ENCODE data around the gene CDCP2. TPM values are rescaled to one million over a fixed set of nuclear protein-coding genes. Genes with fewer than 3 reads are reported as not detected.
"Not testable (repeated sequence)": the region's sequence is repeated elsewhere in the genome, so short reads cannot be mapped to it uniquely, and the experiment has no call there.

The CDCP2 gene
- total and polyA plus RNA-seq, 12 donors, result 0.05 to 0.64 (median 0.25) TPM; not detected in 7

DNA sequence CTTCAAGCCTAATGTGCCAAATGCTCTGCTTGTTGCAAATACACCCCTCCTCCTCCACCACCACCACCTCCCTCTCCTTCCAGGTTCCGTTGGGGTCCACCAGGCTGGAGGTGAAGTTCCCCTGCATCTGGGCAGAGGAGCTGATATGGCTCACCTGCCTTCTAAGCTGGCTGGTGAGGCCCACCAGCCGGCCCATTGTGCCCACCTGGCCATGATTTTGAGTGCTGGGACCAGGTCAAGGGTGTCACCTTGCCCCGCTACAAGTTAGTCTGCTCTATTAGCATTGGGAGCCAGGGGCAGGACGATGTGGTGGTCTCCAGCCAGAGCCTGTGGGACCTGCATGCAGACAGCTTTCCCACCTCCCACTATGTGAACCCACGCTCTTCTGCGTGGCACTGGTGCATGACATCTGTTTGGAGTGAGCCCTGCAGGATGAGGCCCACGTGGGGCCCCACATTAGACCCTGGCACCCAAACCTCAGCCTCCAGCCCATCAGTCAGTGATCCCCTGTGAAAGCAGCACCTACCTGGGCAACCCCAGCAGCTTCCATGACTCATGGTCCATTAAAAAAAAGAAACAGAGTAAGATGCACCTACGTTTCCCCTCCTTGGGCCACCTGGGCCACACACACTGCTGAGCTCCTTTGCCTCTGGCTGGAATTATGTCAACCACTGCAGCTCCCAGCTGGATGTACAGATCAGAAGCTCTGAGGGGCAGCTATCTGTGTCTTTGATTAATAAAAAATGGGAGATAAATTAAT lies 15.6 kb upstream of the CDCP2 start:
- Histone ChIP-seq H3K4me1 (replicated peaks in 1 of 2) (peaks cover 11 to 12% of the 10 kb centered on the region in 2 donors), H3K9me3 (replicated peaks in 1 of 3) (no peaks in the 10 kb centered on the region), H3K27ac (no peak overlapping the region), H3K36me3 (replicated peaks in 1 of 2) (no peaks in the 10 kb centered on the region), H3K27me3 (no peaks in the 10 kb centered on the region), H3K4me3 (no peak overlapping the region)
- DNase-seq, result no peak
- WGBS, 4 donors, result 81 to 93% (median 89%) methylated on average over 4 to 8 of the region's 8 CpGs
- TF ChIP-seq POLR2A (IDR thresholded peaks at IDR 0.05), result no peak
- TF ChIP-seq, protein P1, sequence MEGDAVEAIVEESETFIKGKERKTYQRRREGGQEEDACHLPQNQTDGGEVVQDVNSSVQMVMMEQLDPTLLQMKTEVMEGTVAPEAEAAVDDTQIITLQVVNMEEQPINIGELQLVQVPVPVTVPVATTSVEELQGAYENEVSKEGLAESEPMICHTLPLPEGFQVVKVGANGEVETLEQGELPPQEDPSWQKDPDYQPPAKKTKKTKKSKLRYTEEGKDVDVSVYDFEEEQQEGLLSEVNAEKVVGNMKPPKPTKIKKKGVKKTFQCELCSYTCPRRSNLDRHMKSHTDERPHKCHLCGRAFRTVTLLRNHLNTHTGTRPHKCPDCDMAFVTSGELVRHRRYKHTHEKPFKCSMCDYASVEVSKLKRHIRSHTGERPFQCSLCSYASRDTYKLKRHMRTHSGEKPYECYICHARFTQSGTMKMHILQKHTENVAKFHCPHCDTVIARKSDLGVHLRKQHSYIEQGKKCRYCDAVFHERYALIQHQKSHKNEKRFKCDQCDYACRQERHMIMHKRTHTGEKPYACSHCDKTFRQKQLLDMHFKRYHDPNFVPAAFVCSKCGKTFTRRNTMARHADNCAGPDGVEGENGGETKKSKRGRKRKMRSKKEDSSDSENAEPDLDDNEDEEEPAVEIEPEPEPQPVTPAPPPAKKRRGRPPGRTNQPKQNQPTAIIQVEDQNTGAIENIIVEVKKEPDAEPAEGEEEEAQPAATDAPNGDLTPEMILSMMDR (IDR thresholded peaks at IDR 0.05), result no peak
- intact Hi-C loops (cut with DNase I), result no loop called here

DNA sequence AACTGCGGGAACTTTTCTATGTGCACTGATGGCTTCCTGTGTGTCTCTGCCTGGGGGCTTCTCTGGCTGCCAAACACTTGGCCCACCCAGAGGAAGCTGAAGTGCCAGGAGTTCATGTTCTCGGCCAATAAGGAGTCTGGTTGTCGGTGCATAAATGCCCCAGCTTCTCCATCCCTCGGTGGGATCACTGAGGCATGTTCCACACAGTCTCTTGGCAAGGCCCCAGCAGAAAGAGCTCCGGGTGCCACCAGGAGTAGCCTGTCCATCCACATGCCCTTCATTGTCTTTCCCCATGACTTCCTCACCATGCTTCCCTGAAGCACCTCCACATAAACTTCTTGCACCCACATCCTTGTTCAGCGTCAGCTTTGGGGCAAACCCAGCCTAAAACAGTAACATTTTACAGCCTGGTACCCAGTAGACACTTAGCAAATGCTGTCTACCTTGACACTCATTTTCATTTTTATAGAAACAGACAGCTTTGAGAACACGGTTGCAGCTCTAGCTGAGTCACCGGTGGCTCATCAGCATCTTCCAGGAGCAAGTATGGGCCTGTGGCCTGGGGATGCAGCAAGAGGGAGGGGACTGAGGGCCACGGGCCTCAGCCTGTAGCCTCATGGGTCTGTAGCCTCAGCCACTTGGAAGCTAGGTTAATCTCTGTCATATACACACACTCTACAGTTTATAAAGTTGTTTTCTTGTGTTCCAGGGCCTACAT lies 14.8 kb upstream of the CDCP2 start:
- Histone ChIP-seq H3K9me3 (replicated peaks in 1 of 3) (no peaks in the 10 kb centered on the region), H3K4me3 (no peak overlapping the region), H3K27me3 (no peaks in the 10 kb centered on the region), H3K36me3 (replicated peaks in 1 of 2) (no peaks in the 10 kb centered on the region), H3K27ac (no peak overlapping the region), H3K4me1 (replicated peaks in 1 of 2) (peaks cover 3 to 4% of the 10 kb centered on the region in 2 donors)
- intact Hi-C loops (cut with DNase I), result no loop called here
- 71 to 87% (median 84%) methylated on average over 6 to 9 of the region's 9 CpGs for WGBS, 4 donors
- TF ChIP-seq, protein P1 (IDR thresholded peaks at IDR 0.05), result no peak
- TF ChIP-seq POLR2A (IDR thresholded peaks at IDR 0.05), result no peak
- DNase-seq, result no peak

GRCh38 chr1:54166357-54166756 lies 13.6 kb upstream of the CDCP2 start:
- H3K4me3 ChIP-seq; intact Hi-C loops (cut with DNase I); H3K4me1 ChIP-seq (replicated peaks in 1 of 2); H3K27ac ChIP-seq; H3K9me3 ChIP-seq (replicated peaks in 1 of 3); H3K36me3 ChIP-seq (replicated peaks in 1 of 2); H3K27me3 ChIP-seq; DNase-seq: not testable (repeated sequence)
- WGBS, 4 donors, result 93 to 97% (median 96%) methylated on average over 8 of the region's 8 CpGs

GRCh38 chr1:54165146-54165545 lies 12.3 kb upstream of the CDCP2 start:
- no peak overlapping the region for H3K4me3 ChIP-seq
- TF ChIP-seq POLR2A (IDR thresholded peaks at IDR 0.05), result no peak
- TF ChIP-seq, protein P1 (IDR thresholded peaks at IDR 0.05), result no peak
- DNase-seq, result no peak
- intact Hi-C loops (cut with DNase I), result no loop called here
- H3K4me1 ChIP-seq (replicated peaks in 1 of 2), result no peaks in the 10 kb centered on the region
- no peaks in the 10 kb centered on the region for H3K27me3 ChIP-seq
- H3K36me3 ChIP-seq (replicated peaks in 1 of 2), result no peaks in the 10 kb centered on the region
- no peaks in the 10 kb centered on the region for H3K9me3 ChIP-seq (replicated peaks in 1 of 3)
- H3K27ac ChIP-seq, result no peak overlapping the region
- 92 to 96% (median 94%) methylated on average over 10 to 15 of the region's 15 CpGs for WGBS, 4 donors
